ENCODE measurements around the gene PSMD6.
A peak's percentile ranks its signal among the peaks of the same experiment; 100 is the strongest.

The PSMD6 gene

GRCh38 chr3:63975723-63976122 is 47.6 kb downstream of the PSMD6 start:
- DNase-seq, result no peak

- no peak for DNase-seq
Observed at GRCh38 chr3:63974451-63974850, 48.8 kb downstream of the PSMD6 start.

GRCh38 chr3:63973406-63973805 is 49.9 kb downstream of the PSMD6 start:
- DNase-seq, result no peak

- no peak for DNase-seq
Observed at GRCh38 chr3:63972987-63973386, 50.3 kb downstream of the PSMD6 start.

- no peak for DNase-seq
Observed at GRCh38 chr3:63972196-63972595, 51.1 kb downstream of the PSMD6 start.

GRCh38 chr3:63970631-63971475 is 52.4 kb downstream of the PSMD6 start:
- no peak for DNase-seq

GRCh38 chr3:63969876-63970275 is 53.4 kb downstream of the PSMD6 start:
- DNase-seq, result no peak

GRCh38 chr3:63968612-63969350 is 54.5 kb downstream of the PSMD6 start:
- no peak for DNase-seq

GRCh38 chr3:63967675-63968611 is 55.4 kb downstream of the PSMD6 start:
- DNase-seq, result no peak

GRCh38 chr3:63966871-63967270 is 56.4 kb downstream of the PSMD6 start:
- DNase-seq, result no peak

- no peak for DNase-seq
Observed at GRCh38 chr3:63966007-63966406, 57.3 kb downstream of the PSMD6 start.

- DNase-seq, result no peak
Observed at GRCh38 chr3:63964681-63965485, 58.4 kb downstream of the PSMD6 start.

- no peak for DNase-seq
Observed at GRCh38 chr3:63963496-63963895, 59.8 kb downstream of the PSMD6 start.

- DNase-seq, result peak; percentile 54
Observed at GRCh38 chr3:63961891-63962290, 61.4 kb downstream of the PSMD6 start.
